ENCODE results near the gene TSPYL2.

DNA sequence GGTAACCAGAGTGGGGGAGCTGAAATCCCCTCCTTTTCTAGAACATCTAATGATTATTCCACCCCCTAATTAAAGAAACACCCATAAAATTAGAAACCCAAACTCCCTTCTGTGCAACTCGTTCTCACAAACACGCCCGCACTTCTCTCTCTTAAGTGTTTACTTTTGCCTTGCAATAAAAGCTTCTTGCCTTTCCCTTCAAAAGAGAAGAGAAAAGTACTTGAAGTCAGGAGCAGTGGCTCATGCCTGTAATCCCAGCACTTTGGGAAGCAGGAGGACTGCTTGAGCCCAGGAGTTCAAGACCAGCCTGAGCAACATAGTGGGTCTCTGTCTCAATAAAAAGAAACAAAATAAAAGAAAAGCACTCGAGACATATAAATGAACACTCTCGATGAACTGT is 37.2 kb upstream of the TSPYL2 start:
- TF ChIP-seq, protein P1, sequence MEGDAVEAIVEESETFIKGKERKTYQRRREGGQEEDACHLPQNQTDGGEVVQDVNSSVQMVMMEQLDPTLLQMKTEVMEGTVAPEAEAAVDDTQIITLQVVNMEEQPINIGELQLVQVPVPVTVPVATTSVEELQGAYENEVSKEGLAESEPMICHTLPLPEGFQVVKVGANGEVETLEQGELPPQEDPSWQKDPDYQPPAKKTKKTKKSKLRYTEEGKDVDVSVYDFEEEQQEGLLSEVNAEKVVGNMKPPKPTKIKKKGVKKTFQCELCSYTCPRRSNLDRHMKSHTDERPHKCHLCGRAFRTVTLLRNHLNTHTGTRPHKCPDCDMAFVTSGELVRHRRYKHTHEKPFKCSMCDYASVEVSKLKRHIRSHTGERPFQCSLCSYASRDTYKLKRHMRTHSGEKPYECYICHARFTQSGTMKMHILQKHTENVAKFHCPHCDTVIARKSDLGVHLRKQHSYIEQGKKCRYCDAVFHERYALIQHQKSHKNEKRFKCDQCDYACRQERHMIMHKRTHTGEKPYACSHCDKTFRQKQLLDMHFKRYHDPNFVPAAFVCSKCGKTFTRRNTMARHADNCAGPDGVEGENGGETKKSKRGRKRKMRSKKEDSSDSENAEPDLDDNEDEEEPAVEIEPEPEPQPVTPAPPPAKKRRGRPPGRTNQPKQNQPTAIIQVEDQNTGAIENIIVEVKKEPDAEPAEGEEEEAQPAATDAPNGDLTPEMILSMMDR (IDR thresholded peaks at IDR 0.05) = no peak
- TF ChIP-seq POLR2A (IDR thresholded peaks at IDR 0.05) (no peak), EP300 (IDR thresholded peaks at IDR 0.05) (no peak)
